Upper lobe of left lung (tissue), 4 donors: ENCODE data around the gene ENAM.
A peak's percentile ranks its signal among the peaks of the same experiment; 100 is the strongest.

Source experiments
- EP300 ChIP-seq, 4 donors: sonication (generic); formaldehyde crosslinking; IDR thresholded peaks; one replicate each; pipeline ENCODE4 v1.5.1; 2017; ENCODE audit warnings: antibody characterized with exemption in 4 of 4, control low read depth in 2 of 4
- POLR2A ChIP-seq, 4 donors: fragments of 450-650 bp; IDR thresholded peaks; one replicate each; pipeline ENCODE4 v1.5.1; 2016 to 2017; ENCODE audit warnings: antibody characterized with exemption in 4 of 4, mild to moderate bottlenecking in 2 of 4
- TF ChIP-seq, protein P1 (sequence below), 6 experiments: fragments of 450-650 bp in 4 of 6; fragments of 200-600 bp in 2 of 6; sonication (generic) in 2 of 6; IDR thresholded peaks; one replicate each; pipeline ENCODE4 v1.5.1; 2016 to 2019; ENCODE audit warnings: antibody characterized with exemption in 6 of 6

DNA sequence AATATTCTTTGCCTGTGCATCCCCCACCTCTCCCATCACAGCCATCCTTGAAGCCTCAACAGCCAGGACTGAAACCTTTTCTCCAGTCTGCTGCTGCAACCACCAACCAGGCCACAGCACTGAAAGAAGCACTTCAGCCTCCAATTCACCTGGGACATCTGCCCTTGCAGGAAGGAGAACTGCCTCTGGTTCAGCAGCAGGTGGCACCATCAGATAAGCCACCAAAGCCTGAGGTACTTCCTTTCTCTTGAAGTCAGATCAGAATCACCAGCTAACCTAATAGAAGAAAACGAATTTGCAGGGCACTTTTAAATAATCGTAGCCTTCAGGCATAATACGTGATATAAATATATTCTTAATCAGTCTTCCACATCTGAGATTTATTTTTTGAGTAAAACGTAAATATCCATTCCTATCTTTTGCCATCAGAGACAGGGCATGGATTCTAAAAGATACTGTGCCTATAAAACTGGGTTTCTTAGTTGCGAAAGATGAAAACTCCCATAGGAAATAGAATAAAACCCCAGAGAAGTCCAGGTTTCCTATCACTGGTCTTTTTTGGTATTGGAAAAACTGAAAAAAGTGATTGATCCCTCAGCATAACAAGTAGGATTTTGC, 27.0 kb upstream of the ENAM start:
- TF ChIP-seq EP300 (IDR thresholded peaks at IDR 0.05) (no peak), POLR2A (IDR thresholded peaks at IDR 0.05) (no peak)
- TF ChIP-seq, protein P1, sequence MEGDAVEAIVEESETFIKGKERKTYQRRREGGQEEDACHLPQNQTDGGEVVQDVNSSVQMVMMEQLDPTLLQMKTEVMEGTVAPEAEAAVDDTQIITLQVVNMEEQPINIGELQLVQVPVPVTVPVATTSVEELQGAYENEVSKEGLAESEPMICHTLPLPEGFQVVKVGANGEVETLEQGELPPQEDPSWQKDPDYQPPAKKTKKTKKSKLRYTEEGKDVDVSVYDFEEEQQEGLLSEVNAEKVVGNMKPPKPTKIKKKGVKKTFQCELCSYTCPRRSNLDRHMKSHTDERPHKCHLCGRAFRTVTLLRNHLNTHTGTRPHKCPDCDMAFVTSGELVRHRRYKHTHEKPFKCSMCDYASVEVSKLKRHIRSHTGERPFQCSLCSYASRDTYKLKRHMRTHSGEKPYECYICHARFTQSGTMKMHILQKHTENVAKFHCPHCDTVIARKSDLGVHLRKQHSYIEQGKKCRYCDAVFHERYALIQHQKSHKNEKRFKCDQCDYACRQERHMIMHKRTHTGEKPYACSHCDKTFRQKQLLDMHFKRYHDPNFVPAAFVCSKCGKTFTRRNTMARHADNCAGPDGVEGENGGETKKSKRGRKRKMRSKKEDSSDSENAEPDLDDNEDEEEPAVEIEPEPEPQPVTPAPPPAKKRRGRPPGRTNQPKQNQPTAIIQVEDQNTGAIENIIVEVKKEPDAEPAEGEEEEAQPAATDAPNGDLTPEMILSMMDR (IDR thresholded peaks at IDR 0.05) = peak; percentile 53 to 74 (median 66)
